Measurements from ENCODE around the gene SF3A1. TPM values are rescaled to one million over a fixed set of nuclear protein-coding genes. Genes with fewer than 3 reads are reported as not detected.
"Not testable (repeated sequence)": the region's sequence is repeated elsewhere in the genome, so short reads cannot be mapped to it uniquely, and the experiment has no call there.

Gene SF3A1
- total RNA-seq, 4 donors from 2014 or later: 19.5 to 185 (median 40.2) TPM

DNA sequence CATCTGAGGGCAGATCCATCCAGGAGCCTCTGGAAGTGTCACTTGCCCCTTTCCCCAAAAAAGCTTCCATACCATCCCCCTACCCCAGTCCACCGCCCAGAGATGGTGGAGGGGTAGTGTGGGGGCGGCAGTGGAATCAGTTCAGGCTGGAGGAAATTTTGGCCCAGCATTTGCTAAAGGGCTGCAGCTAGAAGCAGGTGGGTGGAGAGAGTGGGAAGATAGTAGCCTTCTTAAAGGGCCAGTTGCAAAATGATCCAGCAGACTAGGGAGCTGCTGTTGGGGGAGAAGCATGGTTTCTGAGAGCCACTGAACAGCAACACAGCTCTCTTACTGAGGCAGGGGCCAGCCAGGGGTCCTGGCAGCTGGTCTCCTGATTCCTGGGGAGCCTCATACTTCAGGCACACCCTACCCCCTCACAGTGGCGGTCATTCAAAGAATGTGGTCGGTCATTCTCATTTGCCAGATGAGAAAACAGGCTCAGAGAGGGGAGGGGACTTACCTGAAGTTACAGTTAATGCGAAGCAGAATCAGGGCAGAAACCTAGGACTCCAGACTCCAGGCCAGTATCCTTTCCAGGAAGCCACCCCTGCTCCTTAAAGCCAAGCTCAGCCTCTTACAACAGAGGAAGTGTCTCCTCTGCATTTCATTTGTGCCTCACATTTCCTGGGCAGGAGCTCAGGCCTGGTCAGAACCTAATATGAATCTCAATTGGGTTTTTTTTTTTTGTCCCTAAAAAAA, 45.5 kb upstream of the SF3A1 start:
- TF ChIP-seq, protein P1, sequence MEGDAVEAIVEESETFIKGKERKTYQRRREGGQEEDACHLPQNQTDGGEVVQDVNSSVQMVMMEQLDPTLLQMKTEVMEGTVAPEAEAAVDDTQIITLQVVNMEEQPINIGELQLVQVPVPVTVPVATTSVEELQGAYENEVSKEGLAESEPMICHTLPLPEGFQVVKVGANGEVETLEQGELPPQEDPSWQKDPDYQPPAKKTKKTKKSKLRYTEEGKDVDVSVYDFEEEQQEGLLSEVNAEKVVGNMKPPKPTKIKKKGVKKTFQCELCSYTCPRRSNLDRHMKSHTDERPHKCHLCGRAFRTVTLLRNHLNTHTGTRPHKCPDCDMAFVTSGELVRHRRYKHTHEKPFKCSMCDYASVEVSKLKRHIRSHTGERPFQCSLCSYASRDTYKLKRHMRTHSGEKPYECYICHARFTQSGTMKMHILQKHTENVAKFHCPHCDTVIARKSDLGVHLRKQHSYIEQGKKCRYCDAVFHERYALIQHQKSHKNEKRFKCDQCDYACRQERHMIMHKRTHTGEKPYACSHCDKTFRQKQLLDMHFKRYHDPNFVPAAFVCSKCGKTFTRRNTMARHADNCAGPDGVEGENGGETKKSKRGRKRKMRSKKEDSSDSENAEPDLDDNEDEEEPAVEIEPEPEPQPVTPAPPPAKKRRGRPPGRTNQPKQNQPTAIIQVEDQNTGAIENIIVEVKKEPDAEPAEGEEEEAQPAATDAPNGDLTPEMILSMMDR (IDR thresholded peaks at IDR 0.05): no peak
- TF ChIP-seq POLR2A (IDR thresholded peaks at IDR 0.05): no peak

DNA sequence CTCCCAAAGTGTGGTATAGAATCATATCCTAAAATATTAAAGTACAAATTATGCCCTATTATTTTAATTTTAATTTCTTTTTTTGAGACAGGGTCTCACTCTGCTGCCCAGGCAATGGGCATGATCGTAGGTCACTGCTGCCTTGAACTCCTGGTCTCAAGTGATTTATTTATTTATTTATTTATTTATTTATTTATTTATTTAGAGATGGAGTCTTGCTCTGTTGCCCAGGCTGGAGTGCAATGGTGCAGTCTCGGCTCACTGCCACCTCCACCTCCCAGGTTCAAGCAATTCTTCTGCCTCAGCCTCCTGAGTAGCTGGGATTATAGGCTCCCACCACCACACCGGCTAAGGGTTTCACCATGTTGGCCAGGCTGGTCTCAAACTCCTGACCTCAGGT, 44.3 kb upstream of the SF3A1 start:
- H3K27ac ChIP-seq; H3K36me3 ChIP-seq; H3K4me3 ChIP-seq; H3K9me3 ChIP-seq; H3K4me1 ChIP-seq; DNase-seq; H3K27me3 ChIP-seq; intact Hi-C loops (cut with DNase I; ENCODE audit: low total_unique reads): not testable (repeated sequence)

More for the DNA sequence above, 45.5 kb upstream of the SF3A1 start:
- Histone ChIP-seq H3K4me3 (no peak overlapping the region), H3K36me3 (no peaks in the 10 kb centered on the region), H3K9me3 (no peaks in the 10 kb centered on the region), H3K27me3 (no peaks in the 10 kb centered on the region), H3K27ac (no peak overlapping the region), H3K4me1 (no peaks in the 10 kb centered on the region)
- DNase-seq: no peak
- intact Hi-C loops (cut with DNase I; ENCODE audit: low total_unique reads): no loop called here

DNA sequence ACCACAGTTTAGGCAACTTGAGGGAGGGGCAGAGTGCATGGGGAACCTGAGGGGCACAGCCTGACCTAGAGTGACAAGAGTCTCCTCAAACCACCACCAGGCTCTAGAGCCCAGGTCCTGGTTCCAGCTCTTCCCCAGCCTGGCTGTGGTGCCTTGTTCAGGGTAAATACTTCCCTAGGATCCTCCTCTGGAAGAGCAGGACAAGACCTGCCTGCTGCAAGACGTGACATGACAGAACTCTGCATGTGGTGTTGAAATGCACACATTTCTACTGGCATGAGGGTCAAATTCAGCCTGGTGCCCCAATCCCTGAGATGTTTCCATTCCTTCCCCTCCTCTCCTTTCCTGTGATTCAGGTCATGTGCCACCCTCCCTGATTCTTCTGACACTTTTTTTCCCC, 43.5 kb upstream of the SF3A1 start:
- DNase-seq: no peak
- Histone ChIP-seq H3K27ac (no peak overlapping the region), H3K36me3 (no peaks in the 10 kb centered on the region), H3K9me3 (no peaks in the 10 kb centered on the region), H3K4me1 (no peaks in the 10 kb centered on the region), H3K4me3 (no peak overlapping the region), H3K27me3 (no peaks in the 10 kb centered on the region)
- TF ChIP-seq, protein P1 (IDR thresholded peaks at IDR 0.05): no peak
- TF ChIP-seq POLR2A (IDR thresholded peaks at IDR 0.05): no peak
- intact Hi-C loops (cut with DNase I; ENCODE audit: low total_unique reads): no loop called here

DNA sequence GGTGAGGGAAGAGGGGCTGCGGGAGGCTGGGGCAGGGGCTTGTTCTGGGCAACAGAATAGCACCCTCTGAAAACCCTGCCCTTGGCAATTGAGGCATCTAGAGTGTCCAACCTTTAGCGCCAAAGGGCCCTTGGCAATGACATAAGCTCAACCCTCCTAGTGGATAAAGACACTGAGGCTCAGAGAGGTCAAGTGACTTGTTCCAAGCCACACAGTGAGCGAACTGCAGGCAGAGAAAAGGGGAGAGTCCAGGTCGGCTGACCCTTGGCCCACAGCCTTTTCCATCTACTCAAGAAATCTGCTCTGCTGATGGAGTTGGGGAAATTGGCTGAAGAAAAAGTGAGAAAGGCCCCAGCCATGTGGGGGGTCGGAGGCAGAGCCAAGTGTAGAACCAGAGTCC, 43.0 kb upstream of the SF3A1 start:
- Histone ChIP-seq H3K27me3 (no peaks in the 10 kb centered on the region), H3K36me3 (no peaks in the 10 kb centered on the region), H3K4me3 (no peak overlapping the region), H3K4me1 (no peaks in the 10 kb centered on the region), H3K27ac (peak overlapping the region in 1 of 2 donors; percentile 5), H3K9me3 (no peaks in the 10 kb centered on the region)
- DNase-seq: no peak
- no peak for TF ChIP-seq POLR2A (IDR thresholded peaks at IDR 0.05)
- TF ChIP-seq, protein P1 (IDR thresholded peaks at IDR 0.05): no peak
- intact Hi-C loops (cut with DNase I; ENCODE audit: low total_unique reads): no loop called here

DNA sequence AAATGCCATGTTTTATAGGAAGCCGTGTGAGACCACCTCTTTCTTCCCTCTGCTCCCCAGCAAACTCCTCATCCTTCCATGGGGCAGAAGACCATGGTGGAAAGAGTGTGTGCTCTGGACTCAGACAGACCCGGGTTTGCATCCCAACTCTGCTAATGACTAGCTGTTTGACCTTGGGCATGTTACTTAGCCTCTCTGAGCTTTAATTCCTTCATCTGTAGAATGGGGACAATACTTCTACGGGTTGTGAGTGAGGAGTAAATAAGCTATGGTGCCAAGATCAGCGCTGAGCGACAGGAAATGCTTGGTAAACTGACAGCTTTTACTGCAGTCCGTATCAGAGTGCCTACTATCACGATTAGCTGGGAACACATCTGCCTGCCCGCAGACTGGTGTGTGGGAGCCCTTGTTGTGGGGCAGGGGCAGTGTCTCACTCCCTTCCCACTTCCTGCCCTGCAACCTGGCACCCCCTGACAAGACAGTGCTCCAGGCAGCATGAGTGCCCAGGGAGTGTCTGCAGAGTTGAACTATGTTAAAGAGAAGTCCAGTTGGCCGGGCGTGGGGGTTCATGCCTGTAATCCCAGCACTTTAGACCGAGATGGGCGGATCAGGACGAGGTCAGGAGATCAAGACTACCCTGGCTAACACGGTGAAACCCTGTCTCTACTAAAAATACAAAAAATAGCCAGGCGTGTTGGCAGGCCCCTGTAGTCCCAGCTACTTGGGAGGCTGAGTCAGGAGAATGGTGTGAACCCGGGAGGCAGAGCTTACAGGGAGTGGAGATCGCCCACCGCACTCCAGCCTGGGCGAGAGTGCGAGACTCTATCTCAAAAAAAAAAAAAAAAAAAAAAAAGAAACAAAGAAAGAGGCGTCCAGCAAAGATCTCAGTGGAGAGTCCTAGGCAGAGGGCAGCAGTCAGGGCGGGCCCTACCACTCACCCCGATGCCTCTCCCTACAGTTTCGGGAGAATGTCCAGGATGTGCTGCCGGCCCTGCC, 42.3 kb upstream of the SF3A1 start:
- Histone ChIP-seq H3K4me3 (no peak overlapping the region), H3K9me3 (no peaks in the 10 kb centered on the region), H3K36me3 (no peaks in the 10 kb centered on the region), H3K27me3 (no peaks in the 10 kb centered on the region), H3K27ac (peak overlapping the region in 1 of 2 donors; percentile 5), H3K4me1 (no peaks in the 10 kb centered on the region)
- TF ChIP-seq, protein P1 (IDR thresholded peaks at IDR 0.05): no peak
- TF ChIP-seq POLR2A (IDR thresholded peaks at IDR 0.05): no peak
- intact Hi-C loops (cut with DNase I; ENCODE audit: low total_unique reads): no loop called here
- no peak for DNase-seq

All from uterus (tissue), 4 donors.